ENCODE results near the gene CD22. TPM values are rescaled to one million over a fixed set of nuclear protein-coding genes. Genes with fewer than 3 reads are reported as not detected.

The CD22 gene
- total and polyA plus RNA-seq, 2 donors (not counting 3 experiments of a cell fraction or from before 2014, with no cell fraction given) = not detected

DNA sequence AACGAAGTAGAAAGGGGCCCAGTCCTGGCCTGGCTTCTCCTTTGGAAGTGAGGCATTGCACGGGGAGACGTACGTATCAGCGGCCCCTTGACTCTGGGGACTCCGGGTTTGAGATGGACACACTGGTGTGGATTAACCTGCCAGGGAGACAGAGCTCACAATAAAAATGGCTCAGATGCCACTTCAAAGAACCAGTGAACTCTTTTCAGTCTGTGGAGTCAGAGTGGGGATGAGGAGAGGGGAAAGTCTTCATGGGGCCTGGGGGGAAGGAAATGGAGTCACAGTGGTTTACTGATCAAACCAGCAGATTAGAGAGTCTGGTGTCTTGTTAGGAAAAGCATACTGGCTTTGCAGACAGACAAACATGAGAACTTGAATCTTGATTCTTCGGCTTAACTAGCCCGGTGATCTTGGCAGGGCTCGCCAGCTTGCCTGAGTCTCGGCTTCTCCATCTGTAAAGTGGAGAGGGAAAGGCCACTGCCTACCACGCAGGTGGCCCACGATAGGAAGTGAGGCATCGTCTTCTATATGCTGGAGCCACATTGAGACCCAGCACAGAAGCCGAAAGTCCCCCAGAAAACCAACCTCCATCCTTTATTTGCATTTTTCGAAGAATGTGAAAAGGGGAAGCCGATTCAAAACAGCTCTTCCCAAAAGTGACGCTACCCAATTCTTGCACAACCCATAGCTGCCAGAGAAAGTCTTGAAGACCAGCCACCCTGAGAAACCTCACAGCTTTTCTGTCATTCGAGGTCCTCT, 18.4 kb downstream of the CD22 start, which contains the start of gene FFAR1:
TSS of gene FFAR1 (plus strand) at position 732 of the 759 bp plus-strand sequence. CDS start 3,650 bp downstream, outside the sequence.
- H3K4me1 ChIP-seq (ENCODE audit: control insufficient read depth, extremely low read depth, insufficient read depth, low read length) = no peaks in the 10 kb centered on the region
- H3K36me3 ChIP-seq (ENCODE audit: control insufficient read depth in 2 of 2, extremely low read depth in 1 of 2, insufficient read depth in 2 of 2, low read length in 2 of 2) = no peaks in the 10 kb centered on the region
- DNase-seq (ENCODE audit: low read depth, low spot score) (no peak), FAIRE-seq (no peak)
- H3K79me2 ChIP-seq (ENCODE audit: control insufficient read depth, insufficient read depth, low read length) = no peaks in the 10 kb centered on the region
- dilution Hi-C loops (cut with MboI; ENCODE audit: extremely low pct_ligation_motif_present, low sequenced_read_pairs) = no loop called here
- intact Hi-C loops (cut with micrococcal nuclease) = no loop called here
- H3K9me3 ChIP-seq (replicated peaks; ENCODE audit: control insufficient read depth, insufficient read depth, low read length) = no peaks in the 10 kb centered on the region
- H2AFZ ChIP-seq (ENCODE audit: low read depth, low read length) = no peak within 1 kb of the TSS
- TF ChIP-seq POLR2AphosphoS5 (IDR thresholded peaks at IDR 0.05; ENCODE audit: insufficient read depth, low read depth, low read length) = no peak
- no peak within 1 kb of the TSS for H3K9ac ChIP-seq (replicated peaks; ENCODE audit: extremely low read depth, insufficient read depth, low read length)
- no peak within 1 kb of the TSS for H3K4me3 ChIP-seq (replicated peaks in 1 of 3; ENCODE audit: insufficient read depth in 1 of 3, low read depth in 1 of 3, low read length in 3 of 3)
- ChIA-PET CTCF (interaction anchor here (0.8 kb wide), 1 partner anchor 148 kb away, joined by 3 read pairs; no protein-coding TSS in a partner anchor), POLR2A (no interaction called here)
- H3K27ac ChIP-seq (ENCODE audit: insufficient read depth, low read depth, low read length) = no peak within 1 kb of the TSS
- no peaks in the 10 kb centered on the region for H3K27me3 ChIP-seq (ENCODE audit: control insufficient read depth in 2 of 2, insufficient read depth in 2 of 2, low read length in 2 of 2)
- H3K4me2 ChIP-seq (ENCODE audit: insufficient read depth, low read length) = no peak within 1 kb of the TSS
- BruUV-seq (replicated peaks) = no TSS peak
- H3K9me1 ChIP-seq (replicated peaks; ENCODE audit: control insufficient read depth, extremely low read depth, insufficient read depth, low read length) = no peaks in the 10 kb centered on the region
- H4K20me1 ChIP-seq (replicated peaks; ENCODE audit: control insufficient read depth, extremely low read depth, insufficient read depth, low read length) = no peaks in the 10 kb centered on the region

DNA sequence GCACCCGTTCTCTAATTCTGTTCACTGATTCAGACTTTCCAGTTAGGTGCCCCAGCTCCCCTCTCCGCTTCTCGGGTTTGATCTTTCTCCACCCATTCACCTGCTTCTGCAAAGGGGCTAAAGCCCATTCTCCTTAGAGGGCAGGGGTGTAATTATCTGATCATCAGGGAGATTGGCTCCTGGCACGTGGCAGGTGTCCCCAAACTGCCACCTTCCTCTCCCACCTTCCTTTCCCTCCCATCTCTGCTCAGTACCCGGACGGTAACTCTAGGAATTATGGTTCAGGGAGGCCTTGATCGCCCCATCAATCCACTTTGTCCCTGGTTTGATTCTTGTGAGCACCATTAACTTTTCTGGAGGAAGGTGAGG, 18.9 kb downstream of the CD22 start:
- Histone ChIP-seq H2AFZ (ENCODE audit: low read depth, low read length) (no peak overlapping the region), H3K4me3 (replicated peaks in 1 of 3; ENCODE audit: insufficient read depth in 1 of 3, low read depth in 1 of 3, low read length in 3 of 3) (no peak overlapping the region), H4K20me1 (replicated peaks; ENCODE audit: control insufficient read depth, extremely low read depth, insufficient read depth, low read length) (no peaks in the 10 kb centered on the region), H3K36me3 (ENCODE audit: control insufficient read depth in 2 of 2, extremely low read depth in 1 of 2, insufficient read depth in 2 of 2, low read length in 2 of 2) (no peaks in the 10 kb centered on the region), H3K27me3 (ENCODE audit: control insufficient read depth in 2 of 2, insufficient read depth in 2 of 2, low read length in 2 of 2) (no peaks in the 10 kb centered on the region), H3K4me2 (ENCODE audit: insufficient read depth, low read length) (no peak overlapping the region), H3K9me3 (replicated peaks; ENCODE audit: control insufficient read depth, insufficient read depth, low read length) (no peaks in the 10 kb centered on the region), H3K9me1 (replicated peaks; ENCODE audit: control insufficient read depth, extremely low read depth, insufficient read depth, low read length) (no peaks in the 10 kb centered on the region), H3K9ac (replicated peaks; ENCODE audit: extremely low read depth, insufficient read depth, low read length) (no peak overlapping the region), H3K4me1 (ENCODE audit: control insufficient read depth, extremely low read depth, insufficient read depth, low read length) (no peaks in the 10 kb centered on the region), H3K79me2 (ENCODE audit: control insufficient read depth, insufficient read depth, low read length) (no peaks in the 10 kb centered on the region), H3K27ac (ENCODE audit: insufficient read depth, low read depth, low read length) (no peak overlapping the region)
- ChIA-PET POLR2A (no interaction called here), CTCF (interaction anchor here (0.8 kb wide), 1 partner anchor 147 kb away, joined by 3 read pairs; no protein-coding TSS in a partner anchor)
- no peak for FAIRE-seq
- TF ChIP-seq POLR2AphosphoS5 (IDR thresholded peaks at IDR 0.05; ENCODE audit: insufficient read depth, low read depth, low read length) (no peak), MYC (IDR thresholded peaks at IDR 0.05; ENCODE audit: low read depth, low read length) (no peak), JUN (IDR thresholded peaks at IDR 0.05; ENCODE audit: borderline replicate concordance, insufficient read depth, insufficient read length, low read depth) (no peak), FOS (IDR thresholded peaks at IDR 0.05; ENCODE audit: borderline replicate concordance, insufficient read depth, low read length) (no peak)
- intact Hi-C loops (cut with micrococcal nuclease) = no loop called here
- DNase-seq (ENCODE audit: low read depth, low spot score) = no peak
- dilution Hi-C loops (cut with MboI; ENCODE audit: extremely low pct_ligation_motif_present, low sequenced_read_pairs) = no loop called here
- no TSS peak for BruUV-seq (replicated peaks)
